Central memory CD4-positive, alpha-beta T cell (primary cell): Measurements from ENCODE around the gene NEAT1.

Experiments used
- DNase-seq: peaks from one replicate; pipeline ENCODE4 v3.0.0; 2022

Gene NEAT1

DNA sequence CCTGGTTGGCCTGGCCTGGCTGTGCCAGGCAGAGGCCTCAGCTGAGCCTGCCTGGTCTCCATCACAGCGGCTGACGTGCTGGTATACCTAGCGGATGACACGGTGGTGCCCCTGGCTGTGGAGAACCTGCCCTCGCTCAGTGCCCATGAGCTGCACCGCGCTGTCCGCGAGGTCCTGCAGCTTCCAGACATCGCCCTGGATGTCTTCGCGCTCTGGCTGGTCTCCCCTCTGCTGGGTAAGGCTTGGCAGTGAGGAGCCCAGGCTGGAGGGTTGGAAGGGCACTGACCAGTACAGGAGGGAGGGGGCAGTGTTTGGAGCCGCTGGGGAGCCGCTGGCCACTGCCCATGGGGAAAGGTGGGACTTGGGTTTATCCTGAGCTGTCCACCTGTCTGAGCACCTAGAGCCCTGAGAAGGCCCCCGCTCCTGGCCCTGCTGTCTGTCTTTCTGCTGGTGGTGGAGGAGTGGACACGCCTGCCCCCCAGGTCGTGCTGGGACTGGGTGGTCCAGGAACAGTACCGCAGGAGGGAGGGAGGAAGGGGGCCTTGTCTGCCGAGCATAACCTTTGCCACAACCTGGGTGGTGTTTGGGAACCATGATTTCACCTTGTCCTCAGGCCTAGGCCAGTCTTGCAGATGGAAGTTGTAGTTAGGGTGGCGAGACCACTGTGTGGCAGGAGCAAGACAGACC lies 33.2 kb upstream of the NEAT1 start:
- no peak for DNase-seq

DNA sequence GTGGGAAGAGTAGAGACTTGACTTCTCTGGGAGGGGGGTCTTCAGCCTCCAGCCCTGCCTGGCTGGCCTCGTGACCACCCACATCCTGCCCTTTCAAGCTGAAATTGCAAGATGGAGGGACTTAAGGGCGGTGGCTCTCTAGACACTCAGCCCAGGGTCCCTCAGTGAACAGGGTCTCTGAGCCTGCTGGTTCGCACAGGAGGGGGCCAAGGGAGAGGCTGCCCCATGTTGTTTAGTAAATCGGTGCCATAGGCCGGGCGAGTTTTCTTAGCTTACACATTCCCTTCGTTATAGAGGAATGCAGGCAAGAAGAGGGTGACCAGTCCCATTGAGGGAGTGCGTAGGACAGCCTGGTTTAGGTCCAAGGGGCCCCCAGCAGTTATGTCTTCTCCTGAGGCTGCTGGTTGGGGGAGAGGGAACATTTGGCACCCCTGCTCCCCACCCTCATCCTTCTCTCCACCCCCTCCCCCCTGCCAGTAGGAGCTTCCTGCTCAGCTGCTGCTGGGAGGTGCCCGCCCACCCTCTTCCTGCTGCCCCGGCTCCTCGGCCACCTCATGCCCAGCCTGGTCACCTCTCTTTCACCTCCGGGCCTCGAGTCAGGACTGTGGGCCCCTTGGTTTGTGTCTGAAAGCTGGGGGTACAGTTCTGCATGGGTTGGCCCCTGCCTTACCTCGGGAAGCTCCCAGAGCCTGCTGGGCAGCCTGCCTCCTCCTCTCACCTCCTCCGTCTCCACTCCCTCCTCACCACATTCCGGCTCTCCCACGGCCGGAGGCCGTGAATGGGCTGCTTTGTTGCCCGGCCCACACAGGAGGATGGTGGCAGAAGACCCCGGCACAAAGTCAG lies 32.3 kb upstream of the NEAT1 start:
- no peak for DNase-seq

DNA sequence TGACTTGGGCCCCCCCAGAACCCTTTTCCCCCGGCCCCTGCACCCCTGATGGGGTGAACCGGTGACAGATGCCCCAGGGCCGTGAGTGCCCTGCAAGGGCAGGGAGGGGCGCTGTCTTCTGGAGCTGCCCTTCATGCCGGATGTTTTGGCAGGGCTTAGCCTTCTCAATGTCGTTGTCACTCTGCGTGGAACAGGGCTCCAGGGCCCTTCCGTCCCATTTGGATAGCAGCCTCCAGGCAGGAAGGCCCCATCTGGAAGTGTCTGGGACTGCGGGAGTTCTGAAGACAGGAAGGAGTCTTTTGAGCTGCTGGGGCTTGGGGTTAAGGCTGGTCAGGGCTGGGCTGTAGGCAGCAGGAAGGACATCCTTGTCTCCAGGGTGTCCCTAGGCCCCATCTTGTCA lies 31.6 kb upstream of the NEAT1 start:
- DNase-seq, result no peak

DNA sequence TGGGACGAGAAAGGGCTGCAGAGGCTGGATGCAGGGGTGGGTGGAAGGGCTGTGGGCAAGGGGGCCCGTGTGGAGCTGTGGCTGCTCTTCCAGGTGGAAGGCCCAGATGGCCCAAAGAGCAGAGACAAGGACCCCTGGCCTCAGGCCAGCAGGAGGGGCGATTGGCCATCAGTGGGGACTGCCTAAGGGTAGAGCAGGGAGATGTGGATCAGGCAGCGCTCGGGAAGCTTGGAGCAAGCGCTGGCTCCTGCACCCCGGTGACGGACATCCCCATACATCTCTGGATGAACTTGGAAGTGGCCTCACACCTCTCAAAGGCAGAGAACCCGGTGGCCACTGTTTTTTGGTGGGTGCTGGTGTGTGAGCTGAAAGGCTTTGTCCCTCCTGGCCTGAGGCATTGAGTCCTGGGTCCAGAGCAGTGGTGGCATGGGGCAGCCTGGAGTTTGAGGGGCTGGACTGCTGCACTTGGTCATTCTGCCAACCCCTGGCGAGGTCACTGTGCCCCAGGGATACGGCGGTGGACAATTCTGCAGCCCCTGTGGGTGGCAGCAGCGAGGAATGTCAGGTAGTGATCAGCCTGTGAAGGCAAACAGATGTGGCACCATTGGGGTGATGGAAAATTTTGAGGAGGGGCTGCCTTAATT lies 30.3 kb upstream of the NEAT1 start:
- no peak for DNase-seq

DNA sequence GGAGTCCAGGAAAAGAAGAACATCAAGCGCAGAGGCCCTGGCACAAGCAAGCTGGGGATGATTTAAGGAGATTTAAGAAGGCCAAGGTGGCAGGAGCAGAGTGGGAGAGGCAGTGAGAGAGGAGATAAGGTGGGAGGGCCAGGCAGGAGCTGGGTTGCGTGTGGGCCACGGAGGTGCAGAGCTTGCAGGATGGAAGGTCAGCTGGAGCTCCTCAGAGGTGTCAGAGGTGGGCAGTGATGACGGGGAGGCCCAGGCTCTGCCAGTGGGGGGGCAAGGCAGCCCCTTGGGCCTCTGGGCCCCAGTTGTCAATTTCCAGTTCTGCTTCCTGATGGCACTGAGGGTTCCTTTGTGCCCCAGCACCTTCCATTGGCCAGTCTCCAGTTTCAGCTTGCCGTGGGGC lies 29.7 kb upstream of the NEAT1 start:
- no peak for DNase-seq

DNA sequence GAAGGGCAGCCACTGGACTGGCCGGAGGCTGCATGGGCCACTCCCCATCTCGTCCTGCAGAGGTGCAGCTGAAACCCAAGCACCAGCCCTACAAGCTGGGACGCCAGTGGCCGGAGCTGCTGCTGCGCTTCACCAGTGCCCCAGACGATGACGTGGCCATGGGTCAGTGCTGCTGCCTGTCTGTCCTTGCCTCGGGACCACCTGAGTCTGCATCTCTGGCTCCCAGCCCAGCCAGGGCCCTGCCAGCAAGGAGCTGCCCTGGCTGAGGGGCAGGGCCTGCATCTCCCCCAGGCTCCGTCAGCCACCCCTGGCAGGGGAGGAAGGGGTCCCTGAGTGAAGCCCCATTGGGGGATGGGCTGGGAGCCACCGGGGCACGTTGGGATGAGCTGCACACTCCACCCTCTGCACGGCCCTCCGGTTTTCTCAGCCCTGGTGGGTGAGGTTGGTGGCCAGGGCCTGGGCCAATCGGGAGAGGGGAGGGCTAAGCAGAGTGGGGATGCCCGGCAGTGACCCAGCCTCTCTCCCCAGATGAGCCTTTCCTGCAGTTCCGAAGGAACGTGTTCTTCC lies 29.0 kb upstream of the NEAT1 start:
- DNase-seq, result no peak

DNA sequence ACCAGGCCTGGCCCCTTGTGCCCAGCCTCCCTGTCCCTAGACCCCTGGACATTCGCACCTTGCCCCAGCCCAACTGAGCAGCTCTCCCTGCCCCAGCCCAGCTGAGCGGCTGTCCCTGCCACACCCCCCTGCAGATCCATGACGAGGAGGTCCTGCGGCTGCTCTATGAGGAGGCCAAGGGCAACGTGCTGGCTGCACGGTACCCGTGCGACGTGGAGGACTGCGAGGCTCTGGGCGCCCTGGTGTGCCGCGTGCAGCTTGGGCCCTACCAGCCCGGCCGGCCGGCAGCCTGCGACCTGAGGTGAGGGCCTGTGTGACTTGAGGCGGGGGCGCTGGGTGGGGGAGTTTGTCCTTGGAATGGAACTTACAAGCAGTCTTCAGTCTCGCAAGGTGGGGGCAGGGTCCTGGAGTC lies 28.5 kb upstream of the NEAT1 start:
- DNase-seq, result no peak

DNA sequence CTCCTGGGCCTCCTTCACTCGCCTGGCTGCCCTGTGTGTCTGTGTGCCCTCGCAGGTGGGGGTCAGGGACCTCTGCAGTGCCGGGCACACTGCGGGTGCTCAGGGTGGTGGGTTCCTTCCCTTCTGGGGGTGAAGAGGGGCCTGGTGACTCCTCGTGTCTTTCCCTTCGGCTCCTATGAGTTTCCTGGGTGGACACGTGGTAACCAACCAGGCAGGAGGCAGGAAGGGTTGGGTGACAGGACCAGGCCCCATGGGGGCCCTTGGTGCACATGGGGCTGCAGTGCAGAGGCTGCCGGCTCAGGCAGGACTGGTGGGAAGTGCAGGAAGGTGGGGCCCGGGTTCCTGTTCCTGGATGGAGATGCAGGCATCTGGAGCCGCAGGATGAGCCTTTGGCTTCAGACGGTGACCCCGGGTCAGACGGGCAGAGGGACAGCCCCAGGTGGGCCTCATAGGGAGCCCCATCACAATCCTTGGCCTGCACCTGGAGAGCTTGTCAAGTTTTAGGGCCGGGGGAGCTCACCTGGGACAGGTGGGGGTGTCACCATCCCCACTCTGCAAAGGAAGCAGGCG lies 26.6 kb upstream of the NEAT1 start:
- no peak for DNase-seq

DNA sequence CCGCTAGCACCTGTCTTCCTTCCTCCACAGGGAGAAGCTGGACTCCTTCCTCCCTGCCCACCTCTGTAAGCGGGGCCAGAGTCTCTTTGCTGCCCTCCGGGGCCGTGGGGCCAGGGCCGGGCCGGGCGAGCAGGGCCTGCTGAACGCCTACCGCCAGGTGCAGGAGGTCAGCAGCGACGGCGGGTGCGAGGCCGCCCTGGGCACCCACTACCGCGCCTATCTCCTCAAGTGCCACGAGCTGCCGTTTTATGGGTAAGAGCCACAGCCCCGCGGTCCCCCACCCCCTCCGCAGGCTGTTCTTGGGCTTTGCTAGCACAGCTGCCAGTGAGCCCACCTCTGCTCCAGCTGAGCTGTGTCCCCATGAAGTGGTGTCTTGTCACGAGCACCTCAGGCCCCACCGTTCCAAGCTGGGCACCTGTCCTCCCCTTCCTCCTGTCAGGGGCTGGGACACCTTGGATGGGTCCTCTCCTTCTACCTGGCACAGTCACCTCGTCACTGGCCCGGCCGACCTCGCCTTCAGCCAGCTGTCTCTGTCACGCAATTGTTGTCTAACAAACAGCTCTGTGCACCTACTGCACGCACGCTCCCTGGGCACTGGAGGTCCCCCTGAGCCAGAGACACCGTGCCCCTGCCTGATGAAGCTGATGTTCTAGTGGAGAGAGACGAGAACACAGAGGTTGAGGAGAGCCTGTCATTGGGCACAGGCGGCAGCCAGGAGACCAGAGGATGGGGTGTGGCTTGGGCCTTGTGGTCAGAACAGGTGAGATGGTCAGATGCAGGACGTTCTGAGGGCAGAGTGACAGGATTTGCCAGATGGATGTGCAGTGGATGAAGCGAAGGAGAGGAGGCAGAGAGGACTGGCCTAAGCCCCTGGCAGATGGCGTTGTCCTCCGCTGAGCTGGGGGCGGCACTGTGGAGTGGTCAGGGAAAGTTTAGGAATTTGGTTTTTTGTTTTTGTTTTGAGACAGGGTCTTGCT lies 25.5 kb upstream of the NEAT1 start:
- DNase-seq, result no peak

DNA sequence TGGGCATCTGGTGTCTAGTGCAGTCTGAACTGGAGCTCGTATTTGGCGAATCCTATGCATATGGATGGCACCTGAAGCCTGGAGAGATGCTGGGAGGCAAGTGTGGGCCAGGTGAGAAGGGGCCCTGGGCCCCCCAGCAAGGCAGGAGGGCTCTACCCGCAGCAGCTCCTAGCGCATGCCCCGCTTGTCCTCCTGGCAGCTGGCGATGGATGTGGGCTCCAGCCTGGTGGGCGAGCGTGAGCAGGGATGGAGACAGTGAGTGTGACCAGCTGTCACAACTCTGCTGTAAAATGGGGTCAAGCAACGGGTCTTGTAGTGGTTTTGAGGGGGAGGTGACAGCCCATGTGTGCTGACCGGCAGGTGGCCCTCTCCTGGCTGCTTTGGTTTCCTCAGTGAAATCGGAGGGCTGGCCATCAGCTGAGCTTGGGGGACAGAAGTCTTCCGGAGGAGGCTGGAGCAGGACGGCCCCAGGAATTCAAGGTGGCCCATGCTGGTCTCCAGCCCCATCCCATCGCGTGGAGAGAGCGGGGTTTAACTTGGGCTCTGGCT lies 24.2 kb upstream of the NEAT1 start:
- no peak for DNase-seq

DNA sequence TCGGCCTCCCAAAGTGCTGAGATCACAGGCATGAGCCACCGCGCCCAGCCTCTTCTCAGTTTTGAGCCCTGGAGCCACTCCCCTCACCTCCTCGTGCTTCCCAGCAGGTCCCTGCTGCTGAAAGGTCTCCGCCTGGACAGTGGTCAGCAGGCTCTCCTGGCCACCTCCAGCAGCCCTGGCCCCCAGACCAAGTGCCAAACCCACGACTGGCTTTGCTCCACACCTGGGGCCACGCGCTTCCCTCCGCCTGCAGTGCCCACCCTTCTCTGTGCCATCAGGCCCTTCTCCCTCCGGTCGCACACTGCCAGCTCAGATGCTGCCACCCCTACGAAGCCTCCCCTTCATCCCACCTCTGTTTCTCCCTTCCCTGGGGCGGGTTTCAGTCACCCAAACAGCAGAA lies 23.3 kb upstream of the NEAT1 start:
- no peak for DNase-seq

DNA sequence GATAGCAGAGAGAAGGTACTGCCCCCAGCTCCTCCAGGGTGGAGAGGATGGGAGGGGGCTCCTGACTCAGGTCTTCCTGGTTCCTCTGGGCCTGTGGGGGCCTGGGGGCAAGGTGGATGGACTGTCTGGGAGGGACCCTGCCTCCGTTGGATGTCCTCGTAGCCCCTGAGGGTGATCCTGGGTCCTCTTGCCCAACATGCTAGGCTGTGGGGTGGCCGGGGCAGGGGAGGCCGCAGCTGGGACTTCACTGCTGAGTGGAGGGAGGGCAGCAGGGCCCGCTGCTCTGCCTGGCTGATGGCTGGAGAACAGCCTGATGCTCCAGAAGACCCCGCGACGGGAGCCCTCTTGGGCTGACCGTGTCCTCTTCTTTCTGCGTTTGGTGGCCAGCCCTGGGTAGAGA lies 22.8 kb upstream of the NEAT1 start:
- DNase-seq, result no peak

DNA sequence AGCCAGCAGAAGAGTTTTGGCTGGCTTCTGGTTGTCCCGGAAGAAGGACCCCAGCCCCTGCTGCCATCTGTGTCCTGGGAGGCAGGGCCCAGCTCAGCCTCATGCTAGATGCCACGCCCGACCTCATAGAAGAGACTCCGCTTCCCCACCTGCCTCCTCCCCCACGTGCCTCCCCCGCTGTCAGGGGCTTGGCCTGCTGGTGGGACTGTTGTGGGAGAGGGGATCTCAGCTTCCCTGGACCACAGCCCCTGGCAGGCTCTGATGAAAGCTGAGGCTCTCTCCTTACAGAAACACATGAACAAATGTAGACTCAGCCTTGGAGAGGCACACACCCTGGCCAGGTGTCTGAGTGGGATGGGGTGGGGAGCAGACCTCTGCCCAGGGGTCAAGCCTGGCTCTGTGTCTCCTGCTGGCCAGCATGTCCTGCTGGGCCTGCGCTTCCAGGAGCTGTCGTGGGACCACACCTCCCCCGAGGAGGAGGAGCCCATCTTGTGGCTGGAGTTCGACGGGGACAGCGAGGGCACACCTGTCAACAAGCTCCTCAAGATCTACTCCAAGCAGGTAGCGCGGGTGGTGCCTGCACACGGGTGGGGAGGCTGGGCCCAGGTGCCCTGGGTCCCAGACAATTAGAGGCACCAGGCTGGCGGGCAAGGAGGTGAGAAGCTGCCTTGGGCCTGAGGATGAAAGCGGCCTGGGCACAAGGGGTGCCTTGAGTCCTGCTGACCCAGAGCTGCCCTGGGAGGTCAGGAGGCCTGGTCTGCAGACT lies 22.1 kb upstream of the NEAT1 start:
- no peak for DNase-seq

DNA sequence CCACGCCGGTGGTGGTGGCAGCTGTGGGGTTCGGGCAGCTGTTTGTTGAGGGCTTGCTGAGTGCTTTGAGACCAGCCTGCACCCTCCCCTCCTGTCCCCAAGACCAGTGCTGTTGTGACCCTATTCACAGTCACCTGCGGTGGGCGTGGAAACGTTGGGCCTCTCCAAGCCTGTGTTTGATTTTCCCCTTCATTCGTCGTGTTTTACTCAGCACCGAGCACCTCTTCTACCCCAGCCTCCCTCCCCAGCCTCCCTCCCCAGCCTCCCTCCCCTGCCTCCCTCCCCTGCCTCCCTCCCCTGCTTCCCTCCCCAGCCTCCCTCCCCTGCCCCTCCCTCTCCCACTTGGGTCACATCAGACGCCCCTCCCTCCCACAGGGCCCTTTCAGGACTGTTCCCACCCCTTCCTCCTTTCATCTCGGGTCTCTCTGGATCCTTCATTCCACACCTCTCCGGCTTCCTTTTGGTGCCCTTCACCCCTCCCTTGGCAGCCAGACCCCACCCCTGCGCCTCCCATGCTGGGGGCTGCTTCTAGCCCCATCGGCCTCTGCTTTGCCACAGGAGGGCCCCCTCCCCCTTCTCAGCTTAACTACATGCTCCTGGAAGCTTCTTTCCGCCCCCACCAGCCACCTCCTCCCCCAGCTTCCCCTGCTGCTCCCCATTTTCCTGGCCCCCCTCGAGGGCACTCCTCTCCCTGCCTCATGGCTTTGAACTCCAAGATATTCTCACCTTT lies 21.4 kb upstream of the NEAT1 start:
- no peak for DNase-seq

DNA sequence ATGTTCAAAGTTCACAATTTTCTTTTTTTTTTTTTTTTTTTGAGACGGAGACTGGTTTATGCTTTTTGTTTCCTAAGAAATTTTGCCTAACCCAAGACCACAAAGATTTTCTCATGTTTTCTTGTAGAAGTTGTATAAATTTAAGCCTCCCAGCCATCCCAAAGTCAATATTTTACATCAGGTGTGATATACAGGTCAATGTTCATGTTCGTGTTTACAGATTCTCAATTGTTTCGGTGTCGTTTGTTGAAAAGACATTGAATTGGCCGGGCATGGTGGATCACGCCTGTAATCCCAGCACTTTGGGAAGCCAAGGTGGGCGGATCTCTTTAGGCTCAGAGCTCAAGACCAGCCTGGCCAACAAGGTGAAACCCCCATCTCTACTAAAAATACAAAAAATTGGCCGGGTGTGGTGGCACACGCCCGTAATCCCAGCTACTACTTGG lies 20.8 kb upstream of the NEAT1 start:
- DNase-seq, result no peak

DNA sequence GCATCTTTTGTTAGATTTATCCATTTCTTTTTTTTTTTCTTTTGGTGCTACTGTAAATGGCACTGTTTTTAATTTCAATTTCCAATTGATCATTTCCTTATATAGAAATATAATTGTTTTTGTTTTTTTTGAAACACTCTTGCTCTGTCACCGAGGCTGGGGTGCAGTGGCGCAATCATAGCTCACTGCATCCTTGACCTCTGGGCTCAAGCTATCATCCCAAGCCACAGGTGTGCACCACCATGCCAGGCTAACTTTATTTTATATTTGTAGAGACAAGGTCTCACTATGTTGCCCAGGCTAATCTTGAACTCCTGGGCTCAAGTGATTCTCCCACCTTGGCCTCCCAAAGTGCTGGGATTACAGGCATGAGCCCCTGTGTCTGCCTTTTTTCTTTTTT lies 19.8 kb upstream of the NEAT1 start:
- no peak for DNase-seq

DNA sequence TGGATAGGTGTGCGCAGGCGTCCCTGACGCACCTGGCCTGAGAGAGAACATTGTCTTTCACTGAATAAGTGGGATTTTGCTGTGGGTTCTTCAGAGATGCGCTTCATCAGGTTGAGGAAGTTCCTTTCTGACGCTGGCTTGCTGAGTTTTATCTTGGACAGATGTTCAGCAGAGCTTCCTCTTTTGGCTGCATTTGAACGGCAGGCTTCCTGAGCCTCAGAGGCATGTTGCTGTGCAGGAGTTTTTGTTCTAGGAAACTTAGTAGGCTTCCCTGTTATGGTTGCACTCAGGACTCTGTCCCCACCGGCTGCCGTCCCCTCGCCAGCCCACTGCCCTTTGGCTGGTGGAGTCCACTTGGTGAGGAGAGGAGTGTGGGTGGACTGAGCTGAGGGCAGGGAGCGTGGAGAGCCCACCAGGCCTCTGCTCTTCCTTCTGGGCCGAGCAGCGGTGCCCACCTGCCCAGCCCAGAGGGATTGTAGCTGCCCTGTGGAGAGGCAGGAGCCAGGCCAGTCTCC lies 18.9 kb upstream of the NEAT1 start:
- no peak for DNase-seq

DNA sequence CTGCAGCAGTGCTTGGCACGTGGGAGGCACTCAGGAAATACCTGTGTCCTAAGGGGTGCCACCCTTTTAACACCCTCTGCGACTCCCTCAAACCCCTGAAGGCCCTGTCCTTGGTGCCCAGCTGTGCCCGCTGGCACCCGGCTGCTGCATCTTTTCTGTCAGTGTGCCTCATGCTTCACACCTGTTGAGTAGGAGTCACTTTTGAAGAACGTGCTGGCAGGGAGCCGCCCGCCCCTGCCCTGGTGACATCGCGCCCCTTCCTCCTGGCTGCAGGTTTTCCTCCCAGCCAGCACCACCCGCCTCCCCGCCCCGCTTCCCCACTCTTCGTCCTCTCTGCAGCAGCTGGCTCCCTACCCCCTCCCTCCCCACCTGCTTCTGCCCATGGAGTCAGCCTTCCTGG lies 18.4 kb upstream of the NEAT1 start:
- no peak for DNase-seq

DNA sequence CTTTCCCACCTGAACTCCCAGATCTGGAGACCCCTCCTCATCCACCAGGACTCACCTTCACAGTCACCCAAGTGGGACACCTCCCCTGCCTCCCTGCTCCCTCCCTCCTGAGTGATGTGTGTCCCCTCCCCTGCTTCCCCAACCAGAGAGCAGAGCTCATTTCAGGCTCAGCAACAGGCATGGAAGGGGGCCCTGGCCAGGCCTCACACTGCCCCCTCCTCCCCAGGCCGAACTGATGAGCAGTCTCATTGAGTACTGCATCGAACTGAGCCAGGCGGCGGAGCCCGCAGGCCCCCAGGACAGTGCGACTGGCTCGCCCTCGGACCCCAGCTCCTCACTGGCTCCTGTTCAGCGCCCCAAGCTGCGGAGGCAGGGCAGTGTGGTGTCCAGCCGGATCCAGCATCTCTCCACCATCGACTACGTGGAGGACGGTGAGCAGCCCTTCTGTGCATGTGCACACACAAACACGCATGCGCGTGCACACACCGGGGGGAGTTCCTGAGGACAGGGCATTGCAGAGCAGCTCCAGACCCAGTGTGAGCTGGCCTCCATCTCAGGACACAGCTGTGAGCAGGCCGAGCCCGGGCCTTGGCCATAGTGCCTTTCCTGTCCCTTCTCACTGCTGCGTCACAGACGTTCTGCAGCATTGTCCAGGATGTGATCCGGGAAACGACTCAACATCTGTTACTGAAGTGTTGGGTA lies 17.8 kb upstream of the NEAT1 start:
- no peak for DNase-seq
